Erythroblast (primary cell): Measurements from ENCODE around the gene CFAP70.
"Not testable (repeated sequence)": the region's sequence is repeated elsewhere in the genome, so short reads cannot be mapped to it uniquely, and the experiment has no call there.

ENCODE experiments used
- GATA1 ChIP-seq: IDR thresholded peaks from 2 replicates; pipeline ENCODE4 v1.6.1; 2011; ENCODE audit warnings: low read depth, mild to moderate bottlenecking, control low read depth, low read length, moderate library complexity
- POLR2A ChIP-seq: IDR thresholded peaks from 2 replicates; pipeline ENCODE4 v1.6.1; 2011; ENCODE audit warnings: mild to moderate bottlenecking, low read length

DNA sequence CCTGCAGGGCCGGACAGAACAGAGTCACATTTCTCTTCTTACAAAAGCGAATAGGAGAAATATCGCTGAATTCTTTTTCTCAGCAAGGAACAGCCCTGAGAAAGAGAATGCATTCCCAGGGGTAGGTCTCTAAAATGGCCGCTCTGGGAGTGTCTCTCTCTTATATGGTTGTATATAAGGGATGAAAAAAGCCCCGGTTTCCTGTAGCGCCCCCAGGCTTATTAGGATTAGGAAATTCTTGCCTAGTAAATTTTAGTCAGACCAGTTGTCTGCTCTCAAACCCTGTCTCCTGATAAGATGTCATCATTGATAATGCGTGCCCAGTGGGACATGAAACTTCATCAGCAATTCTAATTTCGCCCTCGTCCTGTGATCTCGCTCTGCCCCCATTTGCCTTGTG, 100.1 kb downstream of the CFAP70 start:
- TF ChIP-seq POLR2A, GATA1: not testable (repeated sequence)
